K562 (cell line): ENCODE measurements around the gene PPP1R13B. TPM values are rescaled to one million over a fixed set of nuclear protein-coding genes. Genes with fewer than 3 reads are reported as not detected.

Experiments used
- CTBP1 ChIP-seq: fragments of 450-650 bp; IDR thresholded peaks from 2 replicates; pipeline ENCODE4 v1.6.1; 2016; ENCODE audit warnings: borderline replicate concordance
- EGR1 ChIP-seq: fragments of 450-650 bp; conservative IDR thresholded peaks from 2 replicates; pipeline ENCODE4 v1.6.1; 2017; ENCODE audit warnings: mild to moderate bottlenecking
- FOXM1 ChIP-seq, 2 experiments: fragments of 450-650 bp in 1 of 2; sonication (generic) in 1 of 2; formaldehyde crosslinking in 1 of 2; IDR thresholded peaks; 2 replicates each; pipeline versions ENCODE4 v1.6.1 to v1.9.0; 2017 to 2022; ENCODE audit warnings: low read depth in 2 of 2, mild to moderate bottlenecking in 2 of 2, missing genetic modification reagents in 1 of 2, moderate library complexity in 1 of 2
- GATA2 ChIP-seq: sonication (generic); formaldehyde crosslinking; IDR thresholded peaks from 2 replicates; pipeline ENCODE4 v1.4.0; 2020; ENCODE audit warnings: mild to moderate bottlenecking, missing genetic modification reagents
- HMGN3 ChIP-seq: IDR thresholded peaks from 2 replicates; pipeline ENCODE4 v1.6.1; 2011; ENCODE audit warnings: borderline replicate concordance, low read depth, mild to moderate bottlenecking, mixed read lengths, low read length; ENCODE audit not compliant: insufficient read length; ENCODE audit errors: extremely low read depth
- MXI1 ChIP-seq: IDR thresholded peaks from 2 replicates; pipeline ENCODE4 v1.6.1; 2011; ENCODE audit warnings: low read depth, mild to moderate bottlenecking, improper control_type of control experiment, low read length
- NEUROD1 ChIP-seq: fragments of 150-350 bp; IDR thresholded peaks from 2 replicates; pipeline ENCODE4 v1.6.1; 2014; ENCODE audit warnings: borderline replicate concordance, low read length, low read depth; ENCODE audit not compliant: partially characterized antibody
- PHB ChIP-seq: fragments of 250-450 bp; sonication (Bioruptor Pico); IDR thresholded peaks from 2 replicates; pipeline ENCODE4 v1.5.0; 2021
- PHF21A ChIP-seq: fragments of 450-650 bp; IDR thresholded peaks from 2 replicates; pipeline ENCODE4 v1.6.1; 2017; ENCODE audit warnings: low read depth, borderline replicate concordance
- POLR2G ChIP-seq: fragments of 200-400 bp; formaldehyde crosslinking; IDR thresholded peaks from 2 replicates; pipeline ENCODE4 v1.6.1; 2017; ENCODE audit warnings: low read depth, mild to moderate bottlenecking, antibody characterized with exemption, low read length, moderate library complexity
- PYGO2 ChIP-seq: fragments of 450-650 bp; IDR thresholded peaks from 2 replicates; pipeline ENCODE4 v1.6.1; 2016; ENCODE audit warnings: mild to moderate bottlenecking, missing genetic modification characterization, moderate library complexity, missing compliant biosample characterization
- RBBP5 ChIP-seq: fragments of 200-600 bp; sonication (generic); IDR thresholded peaks from 2 replicates; pipeline ENCODE4 v1.6.1; 2012; ENCODE audit warnings: borderline replicate concordance, mild to moderate bottlenecking, low read length, control low read depth, inconsistent platforms; ENCODE audit not compliant: insufficient read depth, poor library complexity, severe bottlenecking
- ZBTB7A ChIP-seq: IDR thresholded peaks from 2 replicates; pipeline ENCODE4 v1.6.1; 2011; ENCODE audit warnings: low read depth, mild to moderate bottlenecking, low read length, moderate library complexity, borderline replicate concordance; ENCODE audit not compliant: control insufficient read depth
- ZC3H11A ChIP-seq: IDR thresholded peaks from 2 replicates; pipeline ENCODE4 v1.6.1; 2012; ENCODE audit warnings: low read depth, low read length, improper control_type of control experiment
- ZNF274 ChIP-seq: IDR thresholded peaks from 2 replicates; pipeline ENCODE4 v1.6.1; 2011; ENCODE audit warnings: low read depth, mild to moderate bottlenecking, low read length, moderate library complexity, borderline replicate concordance
- ZNF551 ChIP-seq: fragments of 250-450 bp; sonication (Bioruptor Pico); IDR thresholded peaks from 2 replicates; pipeline ENCODE4 v1.5.0; 2021; ENCODE audit warnings: mild to moderate bottlenecking, moderate library complexity
- ZNF57 ChIP-seq: fragments of 450-650 bp; formaldehyde crosslinking; IDR thresholded peaks from 2 replicates; pipeline ENCODE4 v1.4.0; 2020; ENCODE audit warnings: mild to moderate bottlenecking, moderate library complexity
- polyA plus RNA-seq, 8 experiments: library from polyadenylated mRNA; depleted of rRNA in 4 of 8; stranded (reverse) in 5 of 8; unstranded in 3 of 8; fragments of >200 nt; fragmentation: Nextera tagmentation in 2 of 8; fragmentation: Illumina TruSeq in 1 of 8; extraction: Ambion mirVana in 2 of 8; extraction: Trizol in 1 of 8; gene quantifications; 2 replicates each; pipeline versions ENCODE4 v1.2.1 to v1.2.3, GENCODE V29; 2011 to 2014; ENCODE audit warnings: inconsistent platforms in 1 of 8, missing spikeins in 1 of 8
- total RNA-seq, 7 experiments: library from RNA; depleted of rRNA in 6 of 7; stranded (reverse); fragments of >200 nt in 6 of 7; fragmentation: Illumina TruSeq in 2 of 7; extraction: Trizol in 2 of 7; gene quantifications; 2 replicates each; pipeline versions ENCODE4 v1.2.1 to v1.2.3, GENCODE V29; 2011 to 2021; ENCODE audit warnings: low replicate concordance in 1 of 7
- TF ChIP-seq, protein P1 (sequence below): fragments of 450-650 bp; formaldehyde crosslinking; IDR thresholded peaks from 2 replicates; pipeline ENCODE4 v1.4.0; 2020; ENCODE audit warnings: mild to moderate bottlenecking, moderate library complexity
- TF ChIP-seq, protein P2 (sequence below): fragments of 450-650 bp; IDR thresholded peaks from one replicate; pipeline ENCODE4 v1.6.1; 2018; ENCODE audit warnings: mild to moderate bottlenecking, moderate library complexity; ENCODE audit not compliant: partially characterized antibody

PPP1R13B gene
- total and polyA plus RNA-seq, 9 of the 15 experiments (the other 6 are each of a cell fraction or from before 2014, with no cell fraction given), result 0.03 to 1.7 (median 0.15) TPM

DNA sequence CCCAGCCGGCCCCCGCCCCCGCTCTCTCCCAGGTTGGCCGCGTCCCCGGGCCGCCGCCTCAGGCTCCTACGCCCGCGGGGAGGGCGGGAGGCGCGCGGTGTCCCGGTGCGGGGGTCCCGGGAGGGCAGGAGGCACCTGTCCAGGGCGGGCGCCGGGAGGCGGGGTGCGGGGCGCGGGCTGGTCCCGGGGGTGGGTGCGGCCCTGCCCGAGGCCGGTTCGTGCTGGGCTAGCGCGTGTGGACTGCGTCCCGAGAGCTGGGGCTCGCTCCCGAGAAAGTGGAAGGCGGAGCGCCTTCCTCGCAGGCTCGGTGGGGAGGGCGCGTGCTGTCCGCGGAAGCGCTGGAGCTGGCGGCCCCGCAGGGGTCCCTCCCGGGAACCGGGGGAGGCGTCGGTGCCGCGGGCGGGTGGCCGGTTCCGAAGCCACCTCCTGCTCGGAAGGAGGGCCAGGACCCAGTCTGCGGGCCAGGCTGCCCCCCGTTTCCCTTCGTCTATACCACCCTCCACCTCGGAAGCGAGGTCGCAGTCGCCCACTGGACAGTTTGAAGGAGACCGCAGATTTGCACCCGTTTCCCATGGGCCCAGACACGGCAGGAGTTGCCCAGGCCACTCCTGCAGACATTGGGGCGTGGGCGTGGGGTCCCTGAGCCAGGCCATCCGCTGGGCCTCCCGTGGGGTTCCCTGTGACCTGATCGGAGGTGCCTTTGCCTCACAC is 131.1 kb downstream of the PPP1R13B start (continued):
- TF ChIP-seq HMGN3, result no peak
- TF ChIP-seq, protein P1, sequence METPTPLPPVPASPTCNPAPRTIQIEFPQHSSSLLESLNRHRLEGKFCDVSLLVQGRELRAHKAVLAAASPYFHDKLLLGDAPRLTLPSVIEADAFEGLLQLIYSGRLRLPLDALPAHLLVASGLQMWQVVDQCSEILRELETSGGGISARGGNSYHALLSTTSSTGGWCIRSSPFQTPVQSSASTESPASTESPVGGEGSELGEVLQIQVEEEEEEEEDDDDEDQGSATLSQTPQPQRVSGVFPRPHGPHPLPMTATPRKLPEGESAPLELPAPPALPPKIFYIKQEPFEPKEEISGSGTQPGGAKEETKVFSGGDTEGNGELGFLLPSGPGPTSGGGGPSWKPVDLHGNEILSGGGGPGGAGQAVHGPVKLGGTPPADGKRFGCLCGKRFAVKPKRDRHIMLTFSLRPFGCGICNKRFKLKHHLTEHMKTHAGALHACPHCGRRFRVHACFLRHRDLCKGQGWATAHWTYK (CRISPR knock-in tag), result no peak
- TF ChIP-seq MXI1, result no peak
- no peak for TF ChIP-seq CTBP1
- TF ChIP-seq PHF21A, result no peak
- TF ChIP-seq ZNF57 (CRISPR knock-in tag), result no peak
- no peak for TF ChIP-seq ZNF274
- TF ChIP-seq EGR1, result peak; percentile 55
- no peak for TF ChIP-seq ZC3H11A
- no peak for TF ChIP-seq GATA2
- TF ChIP-seq, protein P2, sequence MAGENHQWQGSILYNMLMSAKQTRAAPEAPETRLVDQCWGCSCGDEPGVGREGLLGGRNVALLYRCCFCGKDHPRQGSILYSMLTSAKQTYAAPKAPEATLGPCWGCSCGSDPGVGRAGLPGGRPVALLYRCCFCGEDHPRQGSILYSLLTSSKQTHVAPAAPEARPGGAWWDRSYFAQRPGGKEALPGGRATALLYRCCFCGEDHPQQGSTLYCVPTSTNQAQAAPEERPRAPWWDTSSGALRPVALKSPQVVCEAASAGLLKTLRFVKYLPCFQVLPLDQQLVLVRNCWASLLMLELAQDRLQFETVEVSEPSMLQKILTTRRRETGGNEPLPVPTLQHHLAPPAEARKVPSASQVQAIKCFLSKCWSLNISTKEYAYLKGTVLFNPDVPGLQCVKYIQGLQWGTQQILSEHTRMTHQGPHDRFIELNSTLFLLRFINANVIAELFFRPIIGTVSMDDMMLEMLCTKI, result no peak
- no peak for TF ChIP-seq FOXM1 (IDR thresholded peaks at IDR 0.05; ENCODE audit: low read depth)
- no peak for TF ChIP-seq FOXM1 (CRISPR knock-in tag; IDR thresholded peaks at IDR 0.05; ENCODE audit: low read depth)
- no peak for TF ChIP-seq ZNF551
- TF ChIP-seq RBBP5, result peak; percentile 46
- TF ChIP-seq NEUROD1, result no peak
- no peak for TF ChIP-seq POLR2G
- TF ChIP-seq PYGO2, result no peak
- peak; percentile 48; the same call in 1 of the 2 replicates for TF ChIP-seq ZBTB7A
- TF ChIP-seq PHB (CRISPR knock-in tag), result no peak
